SK-N-SH (cell line): Measurements from ENCODE around the gene HS3ST3A1. TPM values are rescaled to one million over a fixed set of nuclear protein-coding genes. Genes with fewer than 3 reads are reported as not detected.

Source experiments
- CTCF ChIA-PET: fragments of 300-600, 350-600 bp; formaldehyde crosslinking; extraction: SDS; loops from one replicate; lab custom pipeline; 2021; lab: Yijun Ruan, JAX
- POLR2A ChIA-PET: fragments of 350-600 bp; sonication (Branson Sonifier 250); formaldehyde crosslinking; extraction: SDS; loops from one replicate; lab custom pipeline; 2020; ENCODE audit warnings: antibody characterized with exemption, inconsistent platforms; lab: Yijun Ruan, JAX
- DNase-seq: peaks from one replicate; pipeline ENCODE4 v3.0.0; 2012
- H2AFZ ChIP-seq: fragments of 200-600 bp; sonication (generic); 2 replicates; pipeline ENCODE4 v1.8.1; 2016; ENCODE audit warnings: antibody characterized with exemption, mild to moderate bottlenecking, low read depth
- H3F3A ChIP-seq: fragments of 200-600 bp; sonication (generic); replicated peaks from 2 replicates; pipeline ENCODE3; 2016; ENCODE audit warnings: antibody characterized with exemption, mild to moderate bottlenecking; ENCODE audit not compliant: insufficient read depth
- H3K27ac ChIP-seq, 2 experiments: fragments of 200-500 bp in 1 of 2; fragments of 200-600 bp in 1 of 2; sonication (Bioruptor generic) in 1 of 2; sonication (generic), shearing (Covaris generic) in 1 of 2; 2 replicates each; pipeline versions ENCODE4 v1.5.1 to v1.6.1; 2014 to 2016; ENCODE audit warnings: low read depth in 2 of 2, inconsistent platforms in 1 of 2, low read length in 1 of 2, mild to moderate bottlenecking in 1 of 2, mixed read lengths in 1 of 2
- H3K27me3 ChIP-seq: fragments of 200-600 bp; sonication (generic), shearing (Covaris generic); 2 replicates; pipeline ENCODE4 v1.6.1; 2016; ENCODE audit warnings: mixed run types; ENCODE audit not compliant: insufficient read depth
- H3K36me3 ChIP-seq, 2 experiments: fragments of 200-500 bp in 1 of 2; fragments of 200-600 bp in 1 of 2; sonication (Bioruptor generic) in 1 of 2; sonication (generic) in 1 of 2; replicated peaks in 1 of 2; 2 replicates each; pipeline versions ENCODE3 to v1.5.1; 2014 to 2016; ENCODE audit warnings: low read length in 1 of 2, mild to moderate bottlenecking in 1 of 2; ENCODE audit not compliant: insufficient read depth in 2 of 2, control insufficient read depth in 1 of 2
- H3K4me1 ChIP-seq, 2 experiments: fragments of 200-500 bp in 1 of 2; fragments of 200-600 bp in 1 of 2; sonication (Bioruptor generic) in 1 of 2; sonication (generic), shearing (Covaris generic) in 1 of 2; 2 replicates each; pipeline versions ENCODE4 v1.5.1 to v1.6.1; 2014 to 2016; ENCODE audit warnings: low read depth in 1 of 2, low read length in 1 of 2, mixed run types in 1 of 2; ENCODE audit not compliant: insufficient read depth in 2 of 2, control insufficient read depth in 1 of 2
- H3K4me2 ChIP-seq: fragments of 200-600 bp; sonication (generic), shearing (Covaris generic); 2 replicates; pipeline ENCODE4 v1.6.1; 2017; ENCODE audit warnings: mixed run types
- H3K4me3 ChIP-seq, 2 experiments: fragments of 200-500 bp in 1 of 2; fragments of 200-600 bp in 1 of 2; sonication (Bioruptor generic) in 1 of 2; sonication (generic), shearing (Covaris generic) in 1 of 2; 2 replicates each; pipeline versions ENCODE4 v1.5.1 to v1.8.1; 2014 to 2016; ENCODE audit warnings: low read depth in 2 of 2, inconsistent platforms in 1 of 2, low read length in 1 of 2, mild to moderate bottlenecking in 1 of 2, mixed read lengths in 1 of 2, moderate library complexity in 1 of 2
- H3K79me2 ChIP-seq: fragments of 200-600 bp; sonication (generic); 2 replicates; pipeline ENCODE4 v1.8.1; 2017; ENCODE audit warnings: mild to moderate bottlenecking; ENCODE audit not compliant: insufficient read depth
- H3K9ac ChIP-seq: fragments of 200-600 bp; sonication (generic); 2 replicates; pipeline ENCODE4 v1.6.1; 2017; ENCODE audit warnings: mixed run types
- H3K9me2 ChIP-seq: fragments of 200-600 bp; sonication (generic); 2 replicates; pipeline ENCODE4 v1.6.1; 2017; ENCODE audit warnings: mixed run types
- H3K9me3 ChIP-seq: fragments of 200-600 bp; sonication (generic); 2 replicates; pipeline ENCODE4 v1.6.1; 2017; ENCODE audit warnings: mixed run types, mild to moderate bottlenecking, moderate library complexity
- H4K20me1 ChIP-seq: fragments of 200-600 bp; sonication (generic); 2 replicates; pipeline ENCODE4 v1.6.1; 2017; ENCODE audit warnings: mild to moderate bottlenecking, mixed run types; ENCODE audit not compliant: insufficient read depth
- ELF1 ChIP-seq: IDR thresholded peaks from 2 replicates; pipeline ENCODE4 v1.4.0; 2012
- FOXJ3 ChIP-seq: sonication (generic); formaldehyde crosslinking; IDR thresholded peaks from 2 replicates; pipeline ENCODE4 v1.5.1; 2020; ENCODE audit warnings: mild to moderate bottlenecking, missing genetic modification reagents
- FOXM1 ChIP-seq: IDR thresholded peaks from 2 replicates; pipeline ENCODE4 v1.4.0; 2012; ENCODE audit warnings: low read depth, mild to moderate bottlenecking
- GABPA ChIP-seq: IDR thresholded peaks from 2 replicates; pipeline ENCODE4 v1.4.0; 2012; ENCODE audit warnings: low read depth, mild to moderate bottlenecking
- GATA2 ChIP-seq: sonication (generic); formaldehyde crosslinking; IDR thresholded peaks from 2 replicates; pipeline ENCODE4 v1.5.0; 2020; ENCODE audit warnings: mild to moderate bottlenecking, missing genetic modification reagents
- MEF2A ChIP-seq: IDR thresholded peaks from 2 replicates; pipeline ENCODE4 v1.4.0; 2012; ENCODE audit warnings: low read depth, borderline replicate concordance
- MXI1 ChIP-seq: IDR thresholded peaks from 2 replicates; pipeline ENCODE4 v1.6.1; 2012; ENCODE audit warnings: mild to moderate bottlenecking, low read depth, low read length, improper control_type of control experiment
- NFIC ChIP-seq: IDR thresholded peaks from 2 replicates; pipeline ENCODE4 v1.4.0; 2012; ENCODE audit warnings: borderline replicate concordance
- RAD21 ChIP-seq: IDR thresholded peaks from 2 replicates; pipeline ENCODE4 v1.6.1; 2012; ENCODE audit warnings: mild to moderate bottlenecking, low read length
- RCOR1 ChIP-seq: fragments of 150-350 bp; IDR thresholded peaks from 2 replicates; pipeline ENCODE4 v1.6.1; 2017; ENCODE audit warnings: antibody characterized with exemption, low read length
- SMC3 ChIP-seq: IDR thresholded peaks from 2 replicates; pipeline ENCODE4 v1.6.1; 2012; ENCODE audit warnings: low read depth, low read length, improper control_type of control experiment
- TAF1 ChIP-seq: IDR thresholded peaks from 2 replicates; pipeline ENCODE4 v1.6.1; 2012; ENCODE audit warnings: low read depth, mild to moderate bottlenecking, low read length, moderate library complexity, borderline replicate concordance
- TCF12 ChIP-seq: IDR thresholded peaks from 2 replicates; pipeline ENCODE4 v1.4.0; 2012
- WGBS: methylation state at CpG from one replicate; pipeline ENCODE4 v1.1.6; 2017; ENCODE audit warnings: low lambda C conversion rate; 5-methylcytosine and 5-hydroxymethylcytosine counted together
- polyA plus RNA-seq, 3 experiments: library from polyadenylated mRNA; depleted of rRNA; stranded (reverse); fragments of >200 nt; gene quantifications; 2 replicates each; pipeline ENCODE4 v1.2.3, GENCODE V29; 2012
- TF ChIP-seq, protein P1 (sequence below): fragments of 200-600 bp; sonication (generic); IDR thresholded peaks from 2 replicates; pipeline ENCODE4 v1.6.1; 2017; ENCODE audit warnings: antibody characterized with exemption, mild to moderate bottlenecking, moderate library complexity
- TF ChIP-seq, protein P2 (sequence below): IDR thresholded peaks from 2 replicates; pipeline ENCODE4 v1.6.1; 2012; ENCODE audit warnings: mild to moderate bottlenecking, low read depth, low read length, moderate library complexity

Gene HS3ST3A1
- polyA plus RNA-seq, 1 of the 3 experiments (the other 2 are of a cell fraction) = 22.6 TPM

DNA sequence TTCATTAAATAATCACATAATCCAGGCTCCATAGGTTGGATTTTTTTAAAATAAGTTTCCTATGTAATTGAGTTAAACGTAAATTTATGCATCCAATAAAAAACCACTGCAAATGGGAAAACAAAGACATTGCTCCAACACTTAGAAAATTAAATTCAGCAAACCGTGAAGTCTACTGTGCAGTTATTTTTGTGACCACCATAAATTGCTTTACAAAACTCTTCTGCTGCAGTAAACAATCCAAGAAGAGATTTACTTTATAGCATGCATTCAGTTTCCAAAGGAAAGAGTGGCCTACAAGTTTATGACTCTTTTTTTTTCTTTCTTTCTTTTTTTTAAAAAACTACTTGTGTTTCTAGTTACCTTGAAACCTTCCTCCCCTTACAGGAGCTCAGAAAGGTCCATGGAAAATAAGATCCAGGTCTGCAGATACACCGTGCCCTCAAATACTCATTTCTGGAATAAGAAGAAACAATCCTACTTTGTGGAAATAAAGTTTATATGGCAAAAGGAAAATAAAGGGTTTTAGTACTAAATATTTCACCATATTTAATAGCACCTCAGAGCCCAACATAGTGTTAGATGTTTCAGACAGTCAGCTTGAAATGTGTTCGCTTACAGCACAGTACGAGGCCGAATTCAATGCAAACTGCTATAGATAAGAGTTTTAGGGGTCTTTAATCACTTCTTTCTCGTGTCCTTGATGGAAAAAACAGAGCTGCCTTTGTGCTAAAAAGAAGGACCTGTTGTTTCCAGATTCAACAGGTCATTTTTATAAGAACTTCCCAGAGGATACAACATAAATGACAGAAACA lies 3.2 kb downstream of the HS3ST3A1 start (continued):
- TF ChIP-seq, protein P1, sequence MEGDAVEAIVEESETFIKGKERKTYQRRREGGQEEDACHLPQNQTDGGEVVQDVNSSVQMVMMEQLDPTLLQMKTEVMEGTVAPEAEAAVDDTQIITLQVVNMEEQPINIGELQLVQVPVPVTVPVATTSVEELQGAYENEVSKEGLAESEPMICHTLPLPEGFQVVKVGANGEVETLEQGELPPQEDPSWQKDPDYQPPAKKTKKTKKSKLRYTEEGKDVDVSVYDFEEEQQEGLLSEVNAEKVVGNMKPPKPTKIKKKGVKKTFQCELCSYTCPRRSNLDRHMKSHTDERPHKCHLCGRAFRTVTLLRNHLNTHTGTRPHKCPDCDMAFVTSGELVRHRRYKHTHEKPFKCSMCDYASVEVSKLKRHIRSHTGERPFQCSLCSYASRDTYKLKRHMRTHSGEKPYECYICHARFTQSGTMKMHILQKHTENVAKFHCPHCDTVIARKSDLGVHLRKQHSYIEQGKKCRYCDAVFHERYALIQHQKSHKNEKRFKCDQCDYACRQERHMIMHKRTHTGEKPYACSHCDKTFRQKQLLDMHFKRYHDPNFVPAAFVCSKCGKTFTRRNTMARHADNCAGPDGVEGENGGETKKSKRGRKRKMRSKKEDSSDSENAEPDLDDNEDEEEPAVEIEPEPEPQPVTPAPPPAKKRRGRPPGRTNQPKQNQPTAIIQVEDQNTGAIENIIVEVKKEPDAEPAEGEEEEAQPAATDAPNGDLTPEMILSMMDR = no peak
- TF ChIP-seq GABPA = no peak

DNA sequence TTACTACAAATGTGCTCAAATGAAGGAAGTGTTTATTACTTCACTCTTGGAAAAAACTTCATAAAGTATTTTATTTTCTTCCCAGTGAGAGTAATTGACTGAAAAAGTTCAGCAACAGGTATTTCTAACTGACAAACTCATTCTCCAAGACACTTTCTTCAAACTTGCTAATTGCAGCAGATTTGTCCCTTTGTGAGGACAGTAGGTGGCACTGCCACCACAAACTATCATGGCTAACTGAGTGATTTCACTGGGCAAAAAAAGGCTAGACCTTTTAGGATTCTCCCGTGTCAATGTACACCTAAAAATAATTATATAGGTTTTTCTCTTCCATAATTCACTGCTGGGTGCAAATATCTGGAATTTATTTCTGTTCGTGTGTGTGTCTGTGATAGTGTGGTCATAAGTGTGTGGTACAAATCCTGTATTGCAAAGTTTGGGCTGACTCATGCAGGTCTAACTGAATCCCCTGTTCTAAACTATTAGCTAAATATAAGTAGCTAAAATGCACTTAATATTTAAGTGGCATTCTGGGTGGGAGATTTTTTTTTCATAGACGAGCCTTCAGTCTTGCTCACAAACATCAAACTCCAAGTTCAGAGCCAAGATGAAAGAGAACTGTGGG lies 3.9 kb downstream of the HS3ST3A1 start:
- Histone ChIP-seq H2AFZ (no peak overlapping the region), H3K4me2 (peak overlapping the region; percentile 96), H3K9ac (peak overlapping the region; percentile 72; the same call in 1 of the 2 replicates), H3K4me1 (peaks cover 3 to 4% of the 10 kb centered on the region in 2 experiments; a peak in 2 of 4 replicates), H3K9me2 (no peaks in the 10 kb centered on the region), H3K79me2 (peaks cover 89% of the 10 kb centered on the region), H3F3A (peaks cover 34% of the 10 kb centered on the region), H3K4me3 (peak overlapping the region; percentile 66 to 81; a peak in 2 of 4 replicates), H4K20me1 (no peaks in the 10 kb centered on the region), H3K27ac (peak overlapping the region in 1 of 2 experiments; percentile 69; a peak in 2 of 4 replicates), H3K36me3 (peaks cover 0 to 9% of the 10 kb centered on the region in 2 experiments), H3K9me3 (no peaks in the 10 kb centered on the region), H3K27me3 (no peaks in the 10 kb centered on the region)
- ChIA-PET CTCF (interaction anchor here (0.7 to 1.5 kb wide), 13 partner anchors 9 to 707 kb away, joined by 3 to 25 read pairs (median 3); partner anchors contain the start of gene HS3ST3B1), POLR2A (interaction anchor here (0.6 kb wide), 1 partner anchor 87 kb away, joined by 3 read pairs; no protein-coding TSS in a partner anchor)
- whole genome bisulfite sequencing = 7% methylated on average over 3 of the region's 3 CpGs
- DNase-seq = peak; percentile 54
- TF ChIP-seq FOXM1 (no peak), SMC3 (peak; percentile 65), TAF1 (peak; percentile 21; the same call in 1 of the 2 replicates), MEF2A (no peak), NFIC (no peak), TCF12 (no peak; the same call in 1 of the 2 replicates), RAD21 (peak; percentile 83), RCOR1 (no peak), GATA2 (CRISPR knock-in tag) (no peak), MXI1 (no peak), FOXJ3 (no peak), ELF1 (no peak)
- TF ChIP-seq, protein P2, sequence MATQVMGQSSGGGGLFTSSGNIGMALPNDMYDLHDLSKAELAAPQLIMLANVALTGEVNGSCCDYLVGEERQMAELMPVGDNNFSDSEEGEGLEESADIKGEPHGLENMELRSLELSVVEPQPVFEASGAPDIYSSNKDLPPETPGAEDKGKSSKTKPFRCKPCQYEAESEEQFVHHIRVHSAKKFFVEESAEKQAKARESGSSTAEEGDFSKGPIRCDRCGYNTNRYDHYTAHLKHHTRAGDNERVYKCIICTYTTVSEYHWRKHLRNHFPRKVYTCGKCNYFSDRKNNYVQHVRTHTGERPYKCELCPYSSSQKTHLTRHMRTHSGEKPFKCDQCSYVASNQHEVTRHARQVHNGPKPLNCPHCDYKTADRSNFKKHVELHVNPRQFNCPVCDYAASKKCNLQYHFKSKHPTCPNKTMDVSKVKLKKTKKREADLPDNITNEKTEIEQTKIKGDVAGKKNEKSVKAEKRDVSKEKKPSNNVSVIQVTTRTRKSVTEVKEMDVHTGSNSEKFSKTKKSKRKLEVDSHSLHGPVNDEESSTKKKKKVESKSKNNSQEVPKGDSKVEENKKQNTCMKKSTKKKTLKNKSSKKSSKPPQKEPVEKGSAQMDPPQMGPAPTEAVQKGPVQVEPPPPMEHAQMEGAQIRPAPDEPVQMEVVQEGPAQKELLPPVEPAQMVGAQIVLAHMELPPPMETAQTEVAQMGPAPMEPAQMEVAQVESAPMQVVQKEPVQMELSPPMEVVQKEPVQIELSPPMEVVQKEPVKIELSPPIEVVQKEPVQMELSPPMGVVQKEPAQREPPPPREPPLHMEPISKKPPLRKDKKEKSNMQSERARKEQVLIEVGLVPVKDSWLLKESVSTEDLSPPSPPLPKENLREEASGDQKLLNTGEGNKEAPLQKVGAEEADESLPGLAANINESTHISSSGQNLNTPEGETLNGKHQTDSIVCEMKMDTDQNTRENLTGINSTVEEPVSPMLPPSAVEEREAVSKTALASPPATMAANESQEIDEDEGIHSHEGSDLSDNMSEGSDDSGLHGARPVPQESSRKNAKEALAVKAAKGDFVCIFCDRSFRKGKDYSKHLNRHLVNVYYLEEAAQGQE = no peak
- TF ChIP-seq, protein P1 = peak; percentile 77
